HG02973 (cell line): ENCODE results near the gene LINC00237.

Experiments used
- ATAC-seq: cut with Tn5 transposase; IDR thresholded peaks from one replicate; pipeline ENCODE4 v1.9.1; 2021; ENCODE audit warnings: moderate library complexity; ENCODE audit not compliant: unreplicated experiment

The LINC00237 gene

GRCh38 chr20:21106171-21107017, at the start of gene LINC00237:
Gene LINC00237 (minus strand): TSS chr20:21106358.
- ATAC-seq: no peak

- ATAC-seq: no peak
Observed at GRCh38 chr20:21155268-21155667, 49.1 kb upstream of the LINC00237 start.

DNA sequence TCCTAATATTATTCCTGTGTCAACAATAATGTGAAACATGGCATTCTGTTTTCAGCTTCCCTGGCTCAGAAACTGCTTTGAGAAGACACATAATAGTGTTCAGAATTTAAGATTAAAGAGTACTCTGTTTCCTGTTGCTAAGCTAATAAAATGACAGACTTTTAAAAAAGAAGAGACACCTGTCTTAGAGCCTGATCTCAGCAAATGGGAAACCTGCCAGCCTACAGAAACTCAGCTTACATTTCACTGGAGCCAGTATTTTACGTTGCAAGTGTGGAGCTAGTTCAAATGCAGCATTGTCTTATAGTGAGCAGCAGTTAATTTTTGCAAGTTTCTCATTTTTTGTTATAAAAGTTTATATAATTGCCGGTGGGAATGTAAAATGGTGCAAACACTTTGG, 48.5 kb upstream of the LINC00237 start:
- ATAC-seq: no peak

DNA sequence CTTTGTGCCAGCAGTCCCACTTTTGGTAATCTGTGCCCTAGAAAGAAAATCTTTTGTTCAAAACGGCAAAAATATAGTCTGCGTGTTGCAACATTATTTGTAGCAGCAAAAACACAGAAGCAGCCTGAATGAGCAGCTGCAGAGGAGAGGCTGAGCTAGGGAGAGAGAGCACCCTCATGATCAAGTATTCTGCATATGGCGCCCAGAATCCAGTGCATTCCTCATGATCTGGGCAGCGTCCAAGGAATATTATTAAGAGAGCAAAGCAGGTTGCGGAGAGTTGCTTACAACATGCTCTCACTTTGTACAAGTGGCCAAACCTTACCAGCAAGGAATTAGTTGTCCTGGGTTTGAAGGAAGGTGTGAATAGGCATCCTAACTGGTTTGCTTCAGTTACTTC, 45.6 kb upstream of the LINC00237 start:
- ATAC-seq: no peak

DNA sequence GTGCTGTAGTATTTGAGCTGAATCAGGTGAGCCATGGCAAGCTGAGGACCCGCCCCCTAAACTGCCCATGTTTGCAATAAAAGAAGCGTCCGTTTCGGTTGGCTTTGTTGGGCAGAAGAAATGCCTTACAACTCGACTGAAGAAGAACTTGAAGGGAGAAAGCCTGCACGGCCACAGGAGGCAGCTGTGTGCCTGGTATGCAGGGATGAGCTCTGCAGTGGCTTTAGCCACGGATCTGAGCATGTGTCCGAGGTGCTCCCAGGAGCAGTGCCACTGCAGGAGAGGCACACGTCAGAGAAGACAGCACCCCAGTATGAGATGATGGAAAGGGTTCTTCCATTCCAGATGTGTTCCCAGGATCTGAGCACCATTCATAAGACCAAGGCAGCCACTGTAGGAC, 43.2 kb upstream of the LINC00237 start:
- ATAC-seq: no peak

- ATAC-seq: no peak
Observed at GRCh38 chr20:21147593-21147992, 41.4 kb upstream of the LINC00237 start.

DNA sequence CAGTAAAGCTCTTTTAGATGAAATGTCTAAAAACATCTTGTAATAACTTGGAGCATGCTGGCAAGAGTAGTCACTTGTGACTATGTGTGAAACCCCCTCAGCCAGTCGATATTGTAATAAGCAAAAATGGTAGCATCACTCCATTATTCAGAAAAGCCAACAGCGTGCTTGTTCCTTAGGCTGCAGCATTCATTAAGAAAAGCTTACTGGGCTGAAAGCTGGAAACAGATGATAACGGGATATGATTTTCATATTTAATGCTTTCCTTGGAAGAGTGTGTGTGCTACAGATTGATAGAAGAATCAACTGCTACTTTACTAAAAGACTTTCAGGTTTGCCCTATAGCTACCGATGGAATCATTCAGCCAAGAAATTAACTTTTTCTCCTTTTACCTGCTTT, 40.1 kb upstream of the LINC00237 start:
- no peak for ATAC-seq

- no peak for ATAC-seq
Observed at GRCh38 chr20:21145424-21145823, 39.3 kb upstream of the LINC00237 start.

GRCh38 chr20:21143194-21143890, 37.2 kb upstream of the LINC00237 start:
- no peak for ATAC-seq

GRCh38 chr20:21141825-21142224, 35.7 kb upstream of the LINC00237 start:
- ATAC-seq: no peak

- no peak for ATAC-seq
Observed at GRCh38 chr20:21139881-21140566, 33.9 kb upstream of the LINC00237 start.

GRCh38 chr20:21137078-21137477, 30.9 kb upstream of the LINC00237 start:
- ATAC-seq: no peak

DNA sequence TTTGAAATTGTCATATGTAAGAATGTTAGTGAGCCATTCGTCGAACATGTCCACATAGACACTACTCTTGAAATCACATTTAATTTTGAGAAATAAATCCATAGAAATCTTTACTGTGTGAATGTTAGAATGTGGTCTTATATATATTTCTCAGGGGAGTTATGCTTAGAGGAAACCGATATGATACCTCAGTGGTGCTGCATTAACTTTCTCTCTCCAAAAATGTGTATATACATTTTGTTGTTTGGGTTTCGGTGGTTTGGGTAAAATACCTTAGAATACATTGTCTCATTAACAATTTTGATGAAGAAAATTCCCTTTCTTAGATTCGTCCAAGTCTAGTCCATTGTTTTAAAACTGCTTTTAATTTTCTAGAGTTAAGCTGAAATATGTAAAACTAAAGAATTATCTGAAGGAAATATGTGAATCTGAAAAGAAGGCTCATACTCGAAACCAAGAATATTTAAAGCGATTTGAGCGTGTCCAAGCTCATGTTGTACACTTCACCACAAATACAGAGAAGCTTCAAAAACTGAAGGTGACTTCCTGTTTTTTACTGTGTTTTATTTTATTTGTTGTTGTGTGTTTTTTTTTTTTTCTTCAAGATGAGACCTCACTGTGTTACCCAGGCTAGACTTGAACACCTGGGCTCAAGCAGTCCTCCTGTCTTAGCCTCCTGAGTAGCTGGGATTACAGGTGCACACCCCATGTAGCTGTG, 30.0 kb upstream of the LINC00237 start:
- ATAC-seq: no peak

GRCh38 chr20:21134883-21135493, 28.8 kb upstream of the LINC00237 start:
- no peak for ATAC-seq

DNA sequence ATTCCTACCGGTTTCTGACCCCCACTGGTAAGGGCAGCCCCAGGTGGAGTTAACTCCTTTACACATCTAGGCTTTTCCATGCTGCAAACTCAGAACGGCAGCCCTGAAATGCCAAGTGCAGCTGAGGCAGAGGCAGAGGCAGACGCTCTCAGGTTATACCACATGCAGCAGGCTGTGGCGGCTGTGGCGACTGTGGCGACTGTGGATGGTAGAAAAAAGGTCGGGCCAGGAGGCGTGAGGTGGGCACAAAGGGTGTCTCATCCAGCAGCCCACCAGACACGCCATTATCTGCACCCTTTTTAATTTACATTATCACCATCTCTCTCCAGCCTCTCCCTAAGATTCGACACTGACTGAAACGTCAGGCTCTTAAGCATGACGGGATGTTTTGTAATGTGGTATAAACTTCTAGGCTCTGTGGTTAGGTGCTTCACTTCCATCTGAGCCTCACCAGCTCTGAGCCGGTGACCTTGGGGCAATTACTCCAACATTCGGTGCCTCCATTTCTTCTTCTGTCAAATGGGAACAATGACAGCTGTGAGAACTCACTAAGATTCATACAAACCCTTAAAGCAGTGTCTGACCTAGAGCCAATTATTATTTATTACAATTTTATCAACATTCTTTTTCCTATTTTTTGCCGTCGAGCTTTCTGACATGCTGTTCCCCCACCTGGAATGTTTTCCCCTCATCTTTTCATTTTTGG, 27.9 kb upstream of the LINC00237 start:
- no peak for ATAC-seq

- ATAC-seq: no peak
Observed at GRCh38 chr20:21133404-21133803, 27.2 kb upstream of the LINC00237 start.

DNA sequence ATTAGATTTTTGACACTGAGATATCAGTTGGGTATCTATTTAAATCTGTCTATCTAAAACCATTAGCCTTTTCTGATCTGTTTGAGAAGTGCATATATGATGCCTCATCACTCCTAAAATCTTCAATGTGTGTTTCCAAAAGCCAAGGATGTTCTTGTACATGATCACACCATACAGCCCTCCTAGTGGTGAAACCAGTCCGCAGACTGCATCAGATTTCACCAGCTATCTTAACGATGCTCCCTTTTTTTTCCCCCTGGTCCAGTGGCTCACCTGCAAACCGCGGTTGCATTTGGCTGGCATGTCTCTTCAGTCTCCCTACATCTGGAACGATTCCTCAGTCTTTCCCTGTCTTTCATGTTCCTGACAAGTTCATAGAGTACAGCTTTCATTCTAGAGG, 23.7 kb upstream of the LINC00237 start:
- ATAC-seq: no peak

DNA sequence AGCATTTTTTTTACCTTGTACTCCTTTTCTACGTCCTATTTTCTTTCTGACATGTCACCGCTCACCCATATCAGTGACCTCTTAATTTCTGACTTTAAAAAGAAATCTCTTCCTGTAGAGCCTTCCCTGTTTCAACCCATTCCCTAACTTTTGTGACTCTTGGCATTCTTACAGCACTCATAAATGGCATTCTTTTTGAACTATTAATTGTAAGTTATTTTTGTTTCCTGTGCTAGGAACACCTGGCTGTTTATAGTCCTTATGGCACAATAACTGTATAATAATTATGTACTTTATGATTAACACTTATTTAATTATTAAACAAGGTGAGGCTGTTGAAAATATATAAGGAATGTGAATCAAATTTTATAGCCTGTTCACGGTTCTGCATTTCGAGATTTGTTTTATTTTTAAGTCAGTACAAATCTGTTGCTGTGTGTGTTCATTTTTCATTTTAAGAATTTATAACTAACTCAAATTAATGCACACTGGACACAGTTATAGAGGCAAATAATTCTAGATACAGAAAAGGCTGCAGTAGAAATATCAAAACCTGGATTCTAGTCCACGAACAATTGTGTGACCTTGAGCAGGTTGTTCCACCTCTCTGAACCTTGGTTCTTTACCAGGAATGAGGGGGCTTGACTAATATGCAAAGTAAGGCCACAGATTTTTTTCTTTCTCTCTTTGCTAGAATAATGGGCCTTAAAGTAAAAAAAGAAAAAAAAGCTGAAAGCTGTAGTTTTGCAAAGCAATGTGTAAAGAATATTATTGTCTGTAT, 21.2 kb upstream of the LINC00237 start:
- no peak for ATAC-seq

DNA sequence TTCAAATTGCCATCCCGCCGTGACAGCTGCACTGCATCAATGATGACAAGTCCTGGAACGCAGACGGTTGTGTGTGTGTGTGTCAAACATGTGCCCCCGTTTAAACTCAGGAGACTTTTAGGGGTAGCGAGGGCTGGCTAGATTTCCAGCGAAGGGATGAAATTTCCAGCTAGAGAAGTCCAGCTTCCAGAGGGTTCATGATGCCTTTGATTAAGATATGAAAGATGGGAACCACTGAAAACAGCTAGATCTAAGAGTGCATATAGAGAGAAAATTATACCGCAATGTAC, 20.4 kb upstream of the LINC00237 start:
- no peak for ATAC-seq
